ENCODE measurements around the gene NUDT3. TPM values are rescaled to one million over a fixed set of nuclear protein-coding genes. Genes with fewer than 3 reads are reported as not detected.

Gene NUDT3
- polyA plus RNA-seq, 3 donors: 9.3 to 33.3 (median 10.9) TPM

- peak overlapping the region in 6 of 7 donors; percentile 0 to 76 (median 54) for H3K27ac Mint-ChIP-seq
- no peak overlapping the region for H3K4me2 ChIP-seq (replicated peaks; ENCODE audit: extremely low read depth, low read length, poor library complexity, severe bottlenecking)
- intact Hi-C loops (cut with micrococcal nuclease): loop anchor here in 1 of 2 donors (5.0 kb wide), 1 partner anchor 41 kb away; no protein-coding TSS in a partner anchor
Measured at GRCh38 chr6:34341481-34341971, 50.9 kb downstream of the NUDT3 start.

GRCh38 chr6:34340906-34341480 lies 51.5 kb downstream of the NUDT3 start:
- Histone ChIP-seq H3K9me3 (replicated peaks in 1 of 2; ENCODE audit: control insufficient read depth in 1 of 2, insufficient read depth in 1 of 2, low read length in 2 of 2) (no peaks in the 10 kb centered on the region), H3K4me1 (ENCODE audit: control insufficient read depth in 1 of 2, insufficient read depth in 2 of 2, low read length in 2 of 2) (peaks cover 42 to 56% of the 10 kb centered on the region in 2 donors), H2AFZ (ENCODE audit: insufficient read depth, low read depth, low read length, poor library complexity, severe bottlenecking) (no peak overlapping the region), H3K36me3 (replicated peaks in 1 of 2; ENCODE audit: control insufficient read depth in 1 of 2, insufficient read depth in 2 of 2, low read length in 2 of 2) (peaks cover 3 to 21% of the 10 kb centered on the region in 2 donors), H3K9ac (ENCODE audit: insufficient read depth, low read length, poor library complexity, severe bottlenecking) (no peak overlapping the region), H3K27me3 (ENCODE audit: control insufficient read depth in 2 of 2, insufficient read depth in 2 of 2, low read length in 2 of 2) (no peaks in the 10 kb centered on the region), H3K27ac (ENCODE audit: low read depth in 1 of 2, low read length in 2 of 2) (peak overlapping the region in 1 of 2 donors; percentile 39), H3K4me2 (replicated peaks; ENCODE audit: extremely low read depth, low read length, poor library complexity, severe bottlenecking) (no peak overlapping the region), H3K4me3 (replicated peaks in 1 of 3; ENCODE audit: low read depth in 2 of 3, low read length in 3 of 3) (no peak overlapping the region), H3K79me2 (ENCODE audit: insufficient read depth, low read length) (peaks cover 100% of the 10 kb centered on the region), H4K20me1 (ENCODE audit: insufficient read depth, low read length) (peaks cover 99% of the 10 kb centered on the region)
- Mint-ChIP-seq H3K4me1 (peaks cover 74% of the 10 kb centered on the region), H3K4me3 (no peak overlapping the region), H3K36me3 (peaks cover 22 to 23% of the 10 kb centered on the region in 2 donors), H3K9me3 (peaks cover 0 to 2% (median 0%) of the 10 kb centered on the region in 7 donors), H3K27ac (peak overlapping the region in 4 of 7 donors; percentile 0 to 63 (median 20)), H3K27me3 (ENCODE audit: low read depth in 3 of 3) (peaks cover 0 to 2% (median 0%) of the 10 kb centered on the region in 3 donors)
- intact Hi-C loops (cut with micrococcal nuclease): loop anchor here in 1 of 2 donors (5.0 kb wide), 1 partner anchor 41 kb away; no protein-coding TSS in a partner anchor
- WGBS (ENCODE audit: insufficient coverage): 100% methylated on average over 1 of the region's 3 CpGs
- DNase-seq: peak in 1 of 3 donors; percentile 23
- TF ChIP-seq CTCF (IDR thresholded peaks at IDR 0.05): no peak

More at GRCh38 chr6:34341481-34341971, 50.9 kb downstream of the NUDT3 start:
- H3K4me1 ChIP-seq (ENCODE audit: control insufficient read depth in 1 of 2, insufficient read depth in 2 of 2, low read length in 2 of 2): peaks cover 42 to 56% of the 10 kb centered on the region in 2 donors
- Mint-ChIP-seq H3K9me3 (peaks cover 0 to 2% (median 0%) of the 10 kb centered on the region in 7 donors), H3K4me3 (no peak overlapping the region), H3K27me3 (ENCODE audit: low read depth in 3 of 3) (peaks cover 0 to 2% (median 0%) of the 10 kb centered on the region in 3 donors), H3K36me3 (peaks cover 18% of the 10 kb centered on the region in 2 donors), H3K4me1 (peaks cover 77% of the 10 kb centered on the region)
- no peak overlapping the region for H3K9ac ChIP-seq (ENCODE audit: insufficient read depth, low read length, poor library complexity, severe bottlenecking)
- 92% methylated on average over 2 of the region's 8 CpGs for WGBS (ENCODE audit: insufficient coverage)
- peak overlapping the region in 1 of 2 donors; percentile 39 for H3K27ac ChIP-seq (ENCODE audit: low read depth in 1 of 2, low read length in 2 of 2)
- TF ChIP-seq CTCF (IDR thresholded peaks at IDR 0.05): no peak
- H3K27me3 ChIP-seq (ENCODE audit: control insufficient read depth in 2 of 2, insufficient read depth in 2 of 2, low read length in 2 of 2): no peaks in the 10 kb centered on the region
- H3K79me2 ChIP-seq (ENCODE audit: insufficient read depth, low read length): peaks cover 100% of the 10 kb centered on the region
- peaks cover 3 to 15% of the 10 kb centered on the region in 2 donors for H3K36me3 ChIP-seq (replicated peaks in 1 of 2; ENCODE audit: control insufficient read depth in 1 of 2, insufficient read depth in 2 of 2, low read length in 2 of 2)
- no peaks in the 10 kb centered on the region for H3K9me3 ChIP-seq (replicated peaks in 1 of 2; ENCODE audit: control insufficient read depth in 1 of 2, insufficient read depth in 1 of 2, low read length in 2 of 2)
- H2AFZ ChIP-seq (ENCODE audit: insufficient read depth, low read depth, low read length, poor library complexity, severe bottlenecking): no peak overlapping the region
- no peak overlapping the region for H3K4me3 ChIP-seq (replicated peaks in 1 of 3; ENCODE audit: low read depth in 2 of 3, low read length in 3 of 3)
- peak in 2 of 3 donors; percentile 28 for DNase-seq
- H4K20me1 ChIP-seq (ENCODE audit: insufficient read depth, low read length): peaks cover 99% of the 10 kb centered on the region
